Thyroid gland (tissue), 4 donors: ENCODE results near the gene ZNF385C.

Source experiments
- CTCF ChIP-seq, 6 experiments: fragments of 200-600 bp in 3 of 6; fragments of 450-650 bp in 3 of 6; sonication (generic) in 3 of 6; IDR thresholded peaks; one replicate each; pipeline ENCODE4 v1.5.1; 2016 to 2019; ENCODE audit warnings: antibody characterized with exemption in 6 of 6, mild to moderate bottlenecking in 2 of 6, inconsistent platforms in 1 of 6, moderate library complexity in 1 of 6
- POLR2A ChIP-seq, 2 donors: fragments of 450-650 bp; IDR thresholded peaks; one replicate each; pipeline ENCODE4 v1.6.1; 2017; ENCODE audit warnings: antibody characterized with exemption in 2 of 2, mild to moderate bottlenecking in 2 of 2, moderate library complexity in 1 of 2

- TF ChIP-seq CTCF (IDR thresholded peaks at IDR 0.05) (no peak), POLR2A (IDR thresholded peaks at IDR 0.05) (no peak)
Measured at GRCh38 chr17:41976142-41976768, 122.0 kb downstream of the ZNF385C start.
